ENCODE results near the gene ARHGEF12.
A peak's percentile ranks its signal among the peaks of the same experiment; 100 is the strongest.

ARHGEF12 gene

GRCh38 chr11:120330045-120330444, 6.2 kb upstream of the ARHGEF12 start:
- peaks cover 54% of the 10 kb centered on the region for H3K27me3 Mint-ChIP-seq (ENCODE audit: low read depth)
- H3K27ac Mint-ChIP-seq, result no peak overlapping the region
- peaks cover 20% of the 10 kb centered on the region for H3K4me1 Mint-ChIP-seq (ENCODE audit: low read depth)
- peaks cover 3% of the 10 kb centered on the region for H3K36me3 Mint-ChIP-seq (ENCODE audit: low read depth)
- H3K4me3 Mint-ChIP-seq, result no peak overlapping the region
- no peaks in the 10 kb centered on the region for H3K9me3 Mint-ChIP-seq

GRCh38 chr11:120331301-120331996, 4.8 kb upstream of the ARHGEF12 start:
- Mint-ChIP-seq H3K4me1 (ENCODE audit: low read depth) (peaks cover 16% of the 10 kb centered on the region), H3K27ac (no peak overlapping the region), H3K9me3 (no peaks in the 10 kb centered on the region), H3K4me3 (no peak overlapping the region), H3K36me3 (ENCODE audit: low read depth) (peaks cover 3% of the 10 kb centered on the region), H3K27me3 (ENCODE audit: low read depth) (peaks cover 46% of the 10 kb centered on the region)

DNA sequence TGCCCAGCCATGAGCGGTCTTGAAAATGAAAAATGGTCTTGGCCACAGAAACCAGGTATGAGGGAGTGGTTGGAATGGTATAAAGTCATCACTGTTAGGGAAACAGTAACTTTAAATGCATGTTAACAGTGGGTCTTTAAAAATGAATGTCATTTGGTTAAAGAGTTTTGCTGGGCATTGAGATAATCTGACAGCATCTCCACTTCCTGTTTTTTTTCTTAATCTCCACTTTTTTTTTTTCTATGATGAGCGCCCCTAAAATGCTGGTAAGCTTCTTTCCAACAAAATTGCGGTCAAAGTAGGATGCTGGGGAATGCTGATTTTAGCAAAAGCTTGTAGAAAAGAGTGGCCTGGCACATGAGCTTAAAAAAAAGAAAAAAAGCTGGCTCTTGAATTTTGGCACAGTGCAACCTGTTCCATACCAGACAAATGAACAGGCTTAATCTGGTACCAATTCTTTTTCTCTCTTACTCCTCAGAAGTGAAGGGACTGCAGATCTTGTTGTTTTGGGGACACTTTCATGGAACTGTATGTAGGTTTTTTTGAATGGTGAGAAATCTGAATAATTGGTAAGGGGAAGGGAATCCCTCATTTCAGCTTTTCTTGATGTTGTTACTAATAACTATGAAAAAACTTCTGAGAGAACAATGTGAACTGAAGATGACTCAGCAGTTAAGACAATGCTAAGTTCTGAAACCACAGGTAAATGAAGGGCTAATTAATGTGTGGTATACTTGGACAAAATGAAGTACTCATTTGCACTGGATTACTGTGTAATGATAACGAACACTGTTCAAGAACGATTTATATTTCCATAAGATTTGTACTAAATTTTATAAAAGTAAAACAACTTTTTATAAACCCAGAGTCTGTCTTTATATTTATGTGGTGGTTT, 3.1 kb upstream of the ARHGEF12 start:
- H3K27ac Mint-ChIP-seq, result no peak overlapping the region
- H3K4me3 Mint-ChIP-seq, result no peak overlapping the region
- H3K4me1 Mint-ChIP-seq (ENCODE audit: low read depth), result peaks cover 18% of the 10 kb centered on the region
- peaks cover 9% of the 10 kb centered on the region for H3K36me3 Mint-ChIP-seq (ENCODE audit: low read depth)
- H3K9me3 Mint-ChIP-seq, result no peaks in the 10 kb centered on the region
- peaks cover 44% of the 10 kb centered on the region for H3K27me3 Mint-ChIP-seq (ENCODE audit: low read depth)

DNA sequence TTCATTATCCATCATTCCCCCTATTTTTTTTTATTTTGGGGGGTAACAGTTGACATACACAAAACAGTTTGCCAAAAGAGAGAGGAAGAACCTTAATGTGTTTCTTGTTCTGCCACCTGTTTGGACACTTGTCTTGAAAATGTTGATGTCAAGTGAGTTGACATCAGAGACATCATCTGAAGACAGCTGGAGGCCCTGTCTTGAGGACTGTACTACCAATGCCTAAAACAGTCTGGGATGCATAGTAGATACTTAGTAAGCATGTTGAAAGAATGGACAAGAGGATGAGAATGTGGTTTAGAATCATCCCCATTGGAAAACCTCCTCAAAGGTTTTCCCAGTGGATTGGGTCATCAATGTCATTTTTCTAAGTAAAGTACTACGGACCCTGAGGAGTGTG, 2.4 kb upstream of the ARHGEF12 start:
- Mint-ChIP-seq H3K27me3 (ENCODE audit: low read depth) (peaks cover 42% of the 10 kb centered on the region), H3K4me3 (no peak overlapping the region), H3K9me3 (no peaks in the 10 kb centered on the region), H3K27ac (no peak overlapping the region), H3K36me3 (ENCODE audit: low read depth) (peaks cover 9% of the 10 kb centered on the region), H3K4me1 (ENCODE audit: low read depth) (peaks cover 22% of the 10 kb centered on the region)

GRCh38 chr11:120334332-120334731, 1.9 kb upstream of the ARHGEF12 start:
- Mint-ChIP-seq H3K36me3 (ENCODE audit: low read depth) (peaks cover 9% of the 10 kb centered on the region), H3K9me3 (no peaks in the 10 kb centered on the region), H3K4me1 (ENCODE audit: low read depth) (peaks cover 24% of the 10 kb centered on the region), H3K27ac (no peak overlapping the region), H3K27me3 (ENCODE audit: low read depth) (peaks cover 44% of the 10 kb centered on the region), H3K4me3 (no peak overlapping the region)

GRCh38 chr11:120334894-120335462, 1.2 kb upstream of the ARHGEF12 start:
- peaks cover 30% of the 10 kb centered on the region for H3K4me1 Mint-ChIP-seq (ENCODE audit: low read depth)
- H3K4me3 Mint-ChIP-seq, result peak overlapping the region; percentile 66
- H3K27ac Mint-ChIP-seq, result peak overlapping the region; percentile 74
- peaks cover 9% of the 10 kb centered on the region for H3K36me3 Mint-ChIP-seq (ENCODE audit: low read depth)
- H3K9me3 Mint-ChIP-seq, result no peaks in the 10 kb centered on the region
- H3K27me3 Mint-ChIP-seq (ENCODE audit: low read depth), result peaks cover 48% of the 10 kb centered on the region

GRCh38 chr11:120335556-120335907, 681 bp upstream of the ARHGEF12 start:
- H3K36me3 Mint-ChIP-seq (ENCODE audit: low read depth), result peaks cover 9% of the 10 kb centered on the region
- H3K9me3 Mint-ChIP-seq, result no peaks in the 10 kb centered on the region
- H3K27ac Mint-ChIP-seq, result no peak overlapping the region
- peaks cover 48% of the 10 kb centered on the region for H3K27me3 Mint-ChIP-seq (ENCODE audit: low read depth)
- H3K4me3 Mint-ChIP-seq, result peak overlapping the region; percentile 66
- H3K4me1 Mint-ChIP-seq (ENCODE audit: low read depth), result peaks cover 33% of the 10 kb centered on the region

GRCh38 chr11:120336641-120337354, 585 bp downstream of the ARHGEF12 start:
- H3K4me3 Mint-ChIP-seq, result peak overlapping the region; percentile 92
- peaks cover 9% of the 10 kb centered on the region for H3K36me3 Mint-ChIP-seq (ENCODE audit: low read depth)
- peak overlapping the region; percentile 62 for H3K27ac Mint-ChIP-seq
- peaks cover 33% of the 10 kb centered on the region for H3K4me1 Mint-ChIP-seq (ENCODE audit: low read depth)
- no peaks in the 10 kb centered on the region for H3K9me3 Mint-ChIP-seq
- H3K27me3 Mint-ChIP-seq (ENCODE audit: low read depth), result peaks cover 54% of the 10 kb centered on the region

GRCh38 chr11:120337355-120338106, 1.3 kb downstream of the ARHGEF12 start:
- H3K27ac Mint-ChIP-seq, result no peak overlapping the region

GRCh38 chr11:120338107-120338933, 2.1 kb downstream of the ARHGEF12 start:
- Mint-ChIP-seq H3K9me3 (peaks cover 4% of the 10 kb centered on the region), H3K27me3 (ENCODE audit: low read depth) (peaks cover 59% of the 10 kb centered on the region), H3K36me3 (ENCODE audit: low read depth) (peaks cover 13% of the 10 kb centered on the region), H3K27ac (no peak overlapping the region), H3K4me1 (ENCODE audit: low read depth) (peaks cover 37% of the 10 kb centered on the region), H3K4me3 (peak overlapping the region; percentile 92)

More at GRCh38 chr11:120337355-120338106, 1.3 kb downstream of the ARHGEF12 start:
- Mint-ChIP-seq H3K4me3 (peak overlapping the region; percentile 92), H3K4me1 (ENCODE audit: low read depth) (peaks cover 39% of the 10 kb centered on the region), H3K27me3 (ENCODE audit: low read depth) (peaks cover 58% of the 10 kb centered on the region), H3K9me3 (peaks cover 4% of the 10 kb centered on the region), H3K36me3 (ENCODE audit: low read depth) (peaks cover 13% of the 10 kb centered on the region)

GRCh38 chr11:120339394-120339890, 3.2 kb downstream of the ARHGEF12 start:
- peaks cover 13% of the 10 kb centered on the region for H3K36me3 Mint-ChIP-seq (ENCODE audit: low read depth)

DNA sequence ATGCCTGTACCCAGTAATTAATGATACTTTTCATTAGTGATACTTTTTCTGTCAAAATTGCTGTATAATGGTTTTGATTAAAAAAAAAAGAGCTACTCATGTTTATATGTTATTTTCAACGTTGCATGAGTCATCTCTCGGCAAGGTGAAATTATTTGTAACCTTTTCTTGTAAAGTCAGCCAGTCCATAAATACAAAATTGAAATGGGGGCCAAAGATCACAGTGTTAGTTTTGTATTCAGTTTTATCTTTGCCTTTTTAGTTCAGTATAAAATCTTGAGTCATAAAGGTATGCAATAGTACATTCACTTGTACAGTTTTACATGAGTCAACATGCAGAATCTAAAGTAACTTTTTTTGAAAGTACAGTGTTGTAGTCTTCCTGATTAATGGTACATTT, 4.3 kb downstream of the ARHGEF12 start:
- no peak overlapping the region for H3K27ac Mint-ChIP-seq
- peaks cover 45% of the 10 kb centered on the region for H3K4me1 Mint-ChIP-seq (ENCODE audit: low read depth)
- no peak overlapping the region for H3K4me3 Mint-ChIP-seq
- H3K9me3 Mint-ChIP-seq, result peaks cover 4% of the 10 kb centered on the region
- peaks cover 51% of the 10 kb centered on the region for H3K27me3 Mint-ChIP-seq (ENCODE audit: low read depth)
- peaks cover 13% of the 10 kb centered on the region for H3K36me3 Mint-ChIP-seq (ENCODE audit: low read depth)

More at GRCh38 chr11:120339394-120339890, 3.2 kb downstream of the ARHGEF12 start:
- Mint-ChIP-seq H3K27ac (no peak overlapping the region), H3K4me1 (ENCODE audit: low read depth) (peaks cover 42% of the 10 kb centered on the region), H3K27me3 (ENCODE audit: low read depth) (peaks cover 52% of the 10 kb centered on the region), H3K4me3 (peak overlapping the region; percentile 45), H3K9me3 (peaks cover 4% of the 10 kb centered on the region)

- H3K4me3 Mint-ChIP-seq, result no peak overlapping the region
- peaks cover 61% of the 10 kb centered on the region for H3K27me3 Mint-ChIP-seq (ENCODE audit: low read depth)
Observed at GRCh38 chr11:120342226-120342625, 6.0 kb downstream of the ARHGEF12 start.

More at GRCh38 chr11:120342226-120342625, 6.0 kb downstream of the ARHGEF12 start:
- Mint-ChIP-seq H3K36me3 (ENCODE audit: low read depth) (peaks cover 11% of the 10 kb centered on the region), H3K4me1 (ENCODE audit: low read depth) (peaks cover 49% of the 10 kb centered on the region), H3K9me3 (peaks cover 4% of the 10 kb centered on the region), H3K27ac (no peak overlapping the region)

All from T-helper 1 cell treated with Interleukin-12 subunit alpha and Interleukin-12 subunit beta and Interleukin-4 antibody, amounts not matched to agents 30 μg/mL and 1 μg/mL, for 36 hours (primary cell).